Activated CD8-positive, alpha-beta memory T cell treated with anti-CD3 and anti-CD28 coated beads for 48 hours (primary cell): Measurements from ENCODE around the gene TAF5L.
A peak's percentile ranks its signal among the peaks of the same experiment; 100 is the strongest.
"Not testable (repeated sequence)": the region's sequence is repeated elsewhere in the genome, so short reads cannot be mapped to it uniquely, and the experiment has no call there.

Experiments
- DNase-seq, 3 experiments: peaks; one replicate each; pipeline ENCODE4 v3.0.0-alpha.2; 2020; ENCODE audit warnings: low read depth in 2 of 3, low spot score in 2 of 3

The TAF5L gene

GRCh38 chr1:229642970-229643369 lies 17.0 kb upstream of the TAF5L start:
- DNase-seq: no peak

GRCh38 chr1:229642376-229642775 lies 16.5 kb upstream of the TAF5L start:
- DNase-seq: no peak

- no peak for DNase-seq
Observed at GRCh38 chr1:229641306-229641705, 15.4 kb upstream of the TAF5L start.

DNA sequence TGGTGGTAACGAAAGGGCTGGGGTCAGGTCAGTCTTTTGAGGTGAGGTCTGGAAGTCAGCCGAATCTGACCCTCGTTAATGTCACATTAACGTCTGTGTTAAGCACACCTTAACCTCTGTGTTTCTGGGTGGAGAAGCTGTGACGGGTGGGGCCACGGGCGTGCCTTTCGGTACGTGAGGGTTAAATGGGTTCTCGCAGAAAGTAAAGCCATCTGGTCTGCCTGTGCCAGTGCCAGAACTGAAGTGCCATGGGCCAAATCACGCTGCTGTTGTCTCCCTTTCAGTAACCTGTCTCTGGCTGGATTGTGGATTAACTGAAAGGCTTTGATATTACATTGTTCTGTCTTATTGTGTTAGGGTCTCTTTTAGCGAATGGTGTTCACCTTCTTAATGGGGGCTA lies 14.5 kb upstream of the TAF5L start:
- DNase-seq: no peak

DNA sequence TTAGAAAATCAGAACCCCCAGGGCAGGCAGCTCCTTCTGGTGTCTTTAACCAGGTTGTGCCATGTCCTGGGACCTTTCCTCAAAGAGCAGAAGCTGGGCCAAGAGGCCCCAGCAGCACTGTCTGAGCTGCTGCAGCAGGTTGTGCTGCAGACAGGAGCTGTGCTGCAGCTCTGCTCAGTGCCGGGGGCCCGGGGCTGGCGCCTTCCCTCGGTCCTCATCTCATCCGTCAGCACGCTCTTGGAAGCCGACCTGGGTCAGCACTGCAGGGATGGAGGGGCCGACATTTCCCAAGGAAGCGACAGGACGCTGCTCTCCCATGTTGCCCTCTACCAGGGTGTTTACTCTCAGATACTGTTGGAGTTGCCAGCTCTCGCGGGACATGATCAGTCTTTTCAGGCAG lies 11.8 kb upstream of the TAF5L start:
- no peak for DNase-seq

DNA sequence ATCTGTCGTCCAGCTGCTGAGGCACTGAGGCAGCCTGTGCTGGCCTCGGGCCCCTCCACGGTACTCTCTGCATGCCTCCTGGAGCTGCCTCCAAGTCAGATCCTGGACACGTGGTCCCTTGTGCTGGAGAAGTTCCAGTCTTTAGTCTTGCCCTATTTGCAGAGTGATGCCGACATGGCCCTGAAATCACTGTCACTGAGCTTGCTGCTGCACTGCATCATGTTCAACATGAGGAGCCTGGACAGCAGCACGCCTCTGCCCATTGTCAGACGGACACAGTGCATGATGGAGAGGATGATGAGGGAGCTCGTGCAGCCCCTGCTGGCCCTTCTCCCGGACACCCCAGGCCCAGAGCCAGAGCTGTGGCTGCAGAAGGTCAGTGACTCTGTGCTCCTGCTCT lies 10.1 kb upstream of the TAF5L start:
- DNase-seq: no peak

DNA sequence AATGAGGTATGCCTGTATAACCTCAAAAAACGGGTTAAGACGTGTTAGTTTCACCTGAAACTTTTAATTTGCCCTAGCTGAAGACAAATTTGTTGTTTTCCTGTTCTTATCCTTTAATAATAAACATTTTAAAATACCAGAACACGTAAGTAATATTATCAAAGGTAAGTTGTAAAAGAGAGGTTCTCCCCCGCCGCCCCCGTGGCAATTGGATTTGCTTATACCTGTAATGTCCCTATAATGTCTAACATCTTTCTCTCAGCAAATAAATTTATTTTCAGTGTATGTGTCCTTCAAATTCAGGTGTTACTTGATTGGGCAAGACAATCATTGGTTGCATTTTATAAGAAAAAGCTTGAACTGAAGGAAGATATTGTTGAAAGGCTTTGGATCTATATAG lies 6.0 kb upstream of the TAF5L start:
- no peak for DNase-seq

DNA sequence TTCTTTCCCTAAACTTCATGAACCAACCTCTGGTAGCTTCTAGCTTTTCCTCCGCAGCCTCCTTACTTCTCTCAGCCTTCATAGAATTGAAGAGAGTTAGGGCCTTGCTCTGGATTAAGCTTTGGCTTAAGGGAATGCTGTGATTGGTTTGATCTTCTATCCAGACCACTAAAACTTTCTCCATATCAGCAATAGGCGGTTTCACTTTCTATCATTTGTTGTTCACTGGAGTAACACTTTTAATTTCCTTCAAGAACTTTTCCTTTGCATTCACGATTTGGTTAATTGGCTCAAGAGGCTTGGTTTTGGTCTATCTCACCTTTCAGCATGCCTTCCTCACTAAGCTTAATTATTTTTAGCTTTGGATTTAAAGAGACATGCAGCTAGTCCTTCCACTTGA lies 5.2 kb upstream of the TAF5L start:
- no peak for DNase-seq

GRCh38 chr1:229629261-229629660 lies 3.3 kb upstream of the TAF5L start:
- no peak for DNase-seq

DNA sequence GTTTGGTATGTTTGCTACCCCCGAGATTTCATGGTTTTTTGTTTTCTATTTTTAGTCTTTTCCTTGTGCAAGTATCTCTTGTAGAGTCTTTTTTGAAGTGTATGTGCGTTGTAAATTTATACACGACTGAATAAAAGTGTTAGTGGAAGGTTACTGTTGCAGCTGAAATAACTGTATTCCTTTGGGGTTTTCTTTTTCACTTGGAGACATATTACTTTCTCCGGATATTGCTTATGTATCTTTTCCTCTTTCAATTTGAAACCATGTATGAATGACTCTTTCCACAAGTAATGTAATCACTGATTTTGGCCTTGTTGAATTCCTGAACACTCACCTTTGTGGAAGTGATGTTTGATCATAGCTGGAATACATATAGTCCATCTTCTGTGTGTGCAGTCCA lies 1.1 kb upstream of the TAF5L start:
- no peak for DNase-seq

DNA sequence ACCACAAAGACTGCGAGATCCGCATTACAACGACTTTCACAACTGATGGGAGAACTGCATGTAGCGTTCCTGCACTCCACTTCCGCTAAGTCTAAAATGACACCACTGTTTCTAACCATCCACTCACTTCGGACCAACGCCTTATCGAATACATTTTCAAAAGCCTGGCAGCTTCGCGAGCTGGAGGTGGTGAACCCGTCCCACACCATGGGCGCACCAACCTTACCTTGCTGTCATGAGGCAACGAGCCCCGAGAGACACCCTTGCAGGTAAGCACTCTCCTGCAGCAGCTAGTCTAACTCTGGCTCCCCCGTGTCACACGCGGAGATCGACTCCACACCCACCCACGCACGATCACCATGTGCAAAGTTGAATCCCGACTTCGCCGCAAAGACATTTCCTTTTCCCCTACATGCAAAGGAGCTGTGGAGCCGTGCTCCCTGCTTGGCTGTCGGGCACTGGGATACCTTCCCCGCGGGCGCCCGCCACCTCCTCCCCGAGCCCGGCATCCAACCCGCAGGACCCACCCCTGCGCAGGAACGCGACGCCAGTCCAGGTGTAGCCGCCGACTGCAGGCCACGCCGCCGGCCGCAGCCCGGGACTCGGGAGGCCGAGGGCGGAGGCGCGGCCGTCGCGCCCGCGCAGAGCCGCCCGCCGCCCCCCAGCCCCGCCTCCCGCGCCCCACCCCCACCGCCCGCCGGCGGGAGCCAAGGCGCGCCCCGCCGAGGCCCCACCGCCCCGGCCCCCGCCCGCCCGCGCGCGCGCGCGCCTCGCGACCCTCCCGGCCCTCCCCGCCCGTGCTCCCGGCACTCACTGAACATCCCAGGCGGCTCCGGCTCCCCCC lies 629 bp downstream of the TAF5L start:
- DNase-seq: peak; percentile 30 to 38 (median 36)

- DNase-seq: no peak
Observed at GRCh38 chr1:229624521-229625070, 1.3 kb downstream of the TAF5L start.

- DNase-seq: no peak
Observed at GRCh38 chr1:229623838-229624237, 2.1 kb downstream of the TAF5L start.

DNA sequence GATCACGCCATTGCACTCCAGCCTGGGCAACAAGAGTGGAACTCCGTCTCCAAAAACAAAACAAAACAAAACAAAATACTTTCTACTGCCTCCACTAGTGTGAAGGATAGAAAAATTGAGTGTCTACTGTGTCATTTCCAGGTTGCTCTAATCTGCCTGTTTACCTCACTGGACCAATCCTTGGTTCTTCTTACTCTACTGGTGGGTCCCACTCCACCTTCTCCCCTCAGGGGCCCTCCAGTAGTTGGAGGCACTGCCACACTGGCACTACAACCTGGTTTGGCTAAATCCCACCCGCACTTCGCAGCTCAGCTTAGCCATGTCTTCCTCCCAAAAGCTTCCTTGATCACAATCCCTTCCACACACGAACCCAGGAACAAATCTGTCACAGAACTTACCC lies 2.7 kb downstream of the TAF5L start:
- DNase-seq: no peak

DNA sequence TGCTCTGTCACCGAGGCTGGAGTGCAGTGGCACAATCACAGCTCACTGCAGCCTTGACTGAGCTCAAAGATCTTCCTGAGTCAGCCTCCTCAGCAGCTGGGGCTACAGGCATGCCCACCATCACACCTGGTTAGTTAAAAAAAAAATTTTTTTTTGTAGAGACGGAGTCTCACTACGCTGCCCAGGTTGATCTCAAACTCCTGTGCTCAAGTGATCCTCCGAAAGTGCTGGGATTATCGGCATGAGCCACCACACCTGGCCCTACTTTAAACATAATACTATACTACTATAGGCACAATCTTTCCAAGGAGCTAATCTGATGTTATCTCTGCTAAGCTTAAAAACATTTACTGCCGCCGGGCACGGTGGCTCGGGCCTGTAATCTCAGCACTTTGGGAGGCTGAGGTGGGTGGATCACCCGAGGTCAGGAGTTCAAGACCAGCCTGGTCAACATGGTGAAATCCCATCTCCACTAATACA lies 3.2 kb downstream of the TAF5L start:
- not testable (repeated sequence) for DNase-seq

GRCh38 chr1:229621663-229622062 lies 4.3 kb downstream of the TAF5L start:
- no peak for DNase-seq

GRCh38 chr1:229620876-229621275 lies 5.0 kb downstream of the TAF5L start:
- no peak for DNase-seq

DNA sequence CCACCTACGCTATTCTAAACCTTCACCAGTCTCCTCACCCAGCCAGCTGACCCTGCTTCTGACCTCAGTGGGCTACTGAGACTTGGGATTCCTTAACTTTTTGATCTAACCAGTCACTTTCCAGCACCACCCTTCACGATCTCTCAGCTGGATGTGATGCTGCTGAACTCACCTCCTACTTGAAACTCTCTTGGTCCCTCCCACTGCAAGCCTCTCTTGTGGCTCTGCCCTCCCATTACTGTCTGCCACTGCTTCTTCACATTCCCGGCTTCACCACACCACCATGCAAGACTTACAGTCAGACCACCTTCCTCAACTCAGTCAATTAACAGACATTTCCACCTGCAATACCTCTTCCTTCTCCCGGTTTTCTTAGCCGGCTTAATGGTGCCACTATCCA lies 6.3 kb downstream of the TAF5L start:
- no peak for DNase-seq

GRCh38 chr1:229619002-229619401 lies 6.9 kb downstream of the TAF5L start:
- DNase-seq: no peak

DNA sequence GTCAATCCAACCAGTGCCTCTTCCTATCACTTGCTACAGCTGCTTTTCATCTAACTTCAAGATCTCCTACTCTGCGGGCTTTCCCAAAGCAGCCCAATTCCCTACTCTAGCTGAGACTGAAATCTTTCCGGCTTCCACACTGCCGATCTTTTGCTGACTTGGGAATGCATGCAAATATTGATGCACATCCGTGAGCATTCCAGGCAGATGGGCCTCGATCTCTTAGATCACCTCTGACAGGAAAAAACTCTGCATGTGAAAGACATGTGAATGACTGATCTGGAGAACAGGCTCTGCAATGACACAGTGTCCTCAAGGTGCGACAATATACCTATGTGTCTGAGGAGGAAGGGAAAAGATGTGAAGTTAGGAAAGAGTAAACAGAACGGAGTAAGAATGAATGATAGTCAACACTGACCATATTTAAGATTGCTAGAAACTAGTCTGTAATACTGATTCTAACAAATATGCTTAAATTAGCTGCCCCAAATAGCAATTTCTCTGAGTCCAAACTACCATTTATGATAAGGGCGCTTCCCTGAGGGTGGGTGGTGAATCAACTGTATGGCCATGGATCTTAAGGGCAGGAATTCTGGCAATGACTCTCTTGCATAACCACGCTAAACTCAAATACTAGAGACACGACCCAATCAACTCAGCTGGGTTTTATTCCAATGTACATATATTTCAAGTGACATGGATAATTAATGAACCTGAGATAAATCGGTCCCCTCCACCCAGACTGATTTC lies 8.4 kb downstream of the TAF5L start:
- DNase-seq: no peak

GRCh38 chr1:229614701-229615100 lies 11.2 kb downstream of the TAF5L start:
- DNase-seq: no peak

DNA sequence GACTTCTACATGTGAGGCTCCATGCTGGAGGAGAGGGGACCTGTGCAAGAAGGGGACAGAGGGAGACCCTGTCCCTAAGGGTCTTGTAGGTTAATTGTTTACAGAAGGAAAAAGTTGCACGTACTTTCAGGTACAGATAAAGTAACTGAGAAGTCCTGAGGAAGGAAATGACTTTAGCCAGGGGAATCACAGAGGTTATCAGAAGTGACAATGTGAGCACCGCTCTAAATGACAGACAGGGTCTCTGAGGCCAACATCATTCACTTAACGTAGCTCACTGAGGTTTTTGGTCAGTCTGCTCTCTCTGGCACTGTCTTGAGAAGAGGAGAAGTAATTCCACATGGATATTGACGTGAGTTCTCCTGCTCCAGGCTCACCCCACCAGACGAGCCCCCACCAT lies 12.0 kb downstream of the TAF5L start:
- no peak for DNase-seq
